GM19099 (cell line): ENCODE data around the gene LCP2.

ENCODE experiments used
- POLR2A ChIP-seq: IDR thresholded peaks from 3 replicates; pipeline ENCODE4 v1.6.1; 2011; ENCODE audit warnings: low read depth; ENCODE audit not compliant: insufficient read length; ENCODE audit errors: extremely low read depth

The LCP2 gene

DNA sequence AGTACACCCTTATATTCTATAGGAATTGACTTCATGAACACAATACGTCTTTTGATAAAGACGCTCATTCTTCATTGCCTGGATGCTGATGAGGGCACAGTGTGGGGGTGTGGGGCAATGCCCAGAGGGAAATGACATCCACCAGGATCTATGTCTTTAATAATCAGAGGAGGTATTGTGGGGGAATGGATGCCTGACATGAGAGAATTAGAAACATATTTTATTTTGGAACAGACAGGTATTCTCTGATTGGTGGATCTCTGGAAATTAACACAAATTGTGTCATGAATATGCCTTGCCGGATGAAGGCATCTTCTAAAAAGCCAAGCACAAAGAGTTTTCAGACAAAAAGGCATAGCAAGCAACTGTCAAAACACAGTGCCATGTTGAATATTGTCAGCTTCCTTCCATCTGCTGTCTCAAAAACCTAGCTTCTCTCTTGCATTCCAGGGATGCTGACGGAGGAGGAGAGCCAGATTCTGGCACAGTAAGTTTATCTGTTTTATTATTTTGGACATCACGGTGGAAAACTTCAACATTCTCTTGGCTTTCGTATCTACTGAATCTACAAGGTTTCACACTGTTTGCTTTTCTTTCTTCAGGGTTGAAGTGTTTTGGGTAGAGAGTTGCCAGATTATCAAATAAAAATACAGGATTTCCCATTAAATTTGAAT lies 68.7 kb downstream of the LCP2 start:
- TF ChIP-seq POLR2A: no peak

DNA sequence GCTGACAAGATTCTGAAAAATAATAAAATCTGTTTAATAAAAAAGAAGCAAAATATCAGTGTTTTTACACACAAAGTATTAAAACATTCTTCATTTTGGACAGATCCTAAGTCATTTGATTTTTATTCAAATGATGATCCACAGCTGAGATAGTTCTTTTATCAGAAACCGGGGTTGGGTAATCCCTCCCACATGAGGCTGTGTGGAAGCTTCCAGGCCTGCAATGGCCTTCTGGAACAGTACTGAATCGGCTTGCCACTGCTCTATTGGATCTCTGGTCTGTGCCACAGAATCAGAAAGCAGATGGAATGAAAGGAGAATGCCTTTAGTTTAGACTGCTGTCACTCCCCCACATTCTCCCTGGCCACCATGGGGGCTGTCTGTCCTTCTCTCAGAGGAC lies 70.9 kb downstream of the LCP2 start:
- TF ChIP-seq POLR2A: no peak

- no peak for TF ChIP-seq POLR2A
Measured at GRCh38 chr5:170226129-170226615, 71.4 kb downstream of the LCP2 start.

DNA sequence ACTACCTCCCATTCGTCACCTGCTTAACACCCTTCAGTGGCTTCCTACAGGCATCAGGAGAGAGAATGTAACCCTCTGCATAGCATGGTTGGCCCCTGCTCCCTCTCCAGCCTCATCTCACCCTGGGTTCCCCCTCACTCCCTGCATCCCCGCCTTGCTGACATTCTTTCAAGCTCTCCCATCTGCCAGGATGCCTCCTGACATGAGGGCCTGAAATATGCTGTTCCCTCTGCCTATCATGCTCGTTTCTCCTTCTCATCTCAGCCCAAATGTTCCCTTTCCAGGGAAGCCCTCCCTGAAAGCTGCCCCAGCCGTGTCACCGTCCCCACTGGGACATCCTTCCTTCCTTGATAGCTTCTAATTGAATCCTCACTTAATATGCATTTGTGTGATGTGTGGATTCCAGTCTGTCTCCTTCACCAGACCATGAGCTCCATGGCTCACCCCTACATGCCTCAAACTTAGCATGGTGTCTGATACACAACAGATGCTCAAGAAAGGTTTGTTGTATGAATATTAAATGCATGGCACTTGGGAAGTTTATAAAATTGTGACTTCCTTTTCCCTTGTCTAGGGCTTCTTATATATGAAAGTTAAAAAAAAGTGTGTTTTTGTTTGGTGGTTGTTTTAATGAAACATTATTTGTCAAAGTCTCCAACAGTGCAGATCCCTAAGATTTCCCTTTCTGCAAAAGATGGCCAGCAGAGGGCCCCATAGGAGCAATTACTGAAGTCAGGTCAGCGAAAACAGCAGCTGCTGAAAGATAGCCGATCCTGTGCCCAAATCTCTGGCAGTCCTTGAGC lies 72.0 kb downstream of the LCP2 start:
- TF ChIP-seq POLR2A: no peak

DNA sequence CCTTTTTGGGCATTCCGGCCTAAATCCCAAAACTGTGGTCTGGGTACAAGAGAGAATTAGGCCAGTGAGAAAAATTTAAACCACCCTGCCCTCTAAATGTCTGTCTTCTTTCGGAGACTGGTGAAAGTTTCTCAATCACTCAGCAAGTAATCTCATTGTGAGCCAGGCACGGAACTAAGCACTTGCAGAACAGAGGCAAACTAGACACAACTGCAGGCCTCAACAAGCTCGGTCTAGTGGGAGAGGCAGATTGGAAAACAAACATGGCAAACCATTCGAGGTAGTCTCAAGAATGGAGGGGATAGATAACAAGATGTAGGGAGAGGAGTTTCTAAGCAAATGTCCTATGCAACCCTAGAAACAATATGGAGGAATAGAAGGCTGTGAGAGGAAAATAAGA lies 73.7 kb downstream of the LCP2 start:
- no peak for TF ChIP-seq POLR2A

GRCh38 chr5:170223360-170223759 lies 74.2 kb downstream of the LCP2 start:
- TF ChIP-seq POLR2A: no peak

GRCh38 chr5:170221327-170221741 lies 76.2 kb downstream of the LCP2 start:
- no peak for TF ChIP-seq POLR2A

- no peak for TF ChIP-seq POLR2A
Measured at GRCh38 chr5:170220191-170220590, 77.4 kb downstream of the LCP2 start.

- no peak for TF ChIP-seq POLR2A
Measured at GRCh38 chr5:170219615-170220014, 78.0 kb downstream of the LCP2 start.

DNA sequence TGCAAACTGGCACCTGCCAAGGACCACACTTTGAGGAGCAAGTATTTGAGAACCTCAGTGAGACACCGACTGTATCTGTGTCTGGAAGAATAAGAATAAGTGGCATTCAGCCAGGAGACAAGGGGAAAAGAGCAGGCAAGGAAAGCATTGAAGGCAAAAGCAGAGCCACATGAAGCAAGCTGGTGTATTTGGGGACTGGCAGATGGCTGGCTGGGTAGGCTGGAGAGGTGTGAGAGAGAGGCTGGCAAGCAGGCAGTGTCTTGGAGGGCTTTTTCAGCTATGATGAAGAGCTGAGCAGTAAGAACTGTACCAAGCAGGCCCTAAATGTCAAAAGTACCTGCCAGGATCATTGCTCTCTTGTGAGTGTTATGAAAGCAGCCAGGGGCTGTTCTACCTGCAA lies 78.9 kb downstream of the LCP2 start:
- no peak for TF ChIP-seq POLR2A

DNA sequence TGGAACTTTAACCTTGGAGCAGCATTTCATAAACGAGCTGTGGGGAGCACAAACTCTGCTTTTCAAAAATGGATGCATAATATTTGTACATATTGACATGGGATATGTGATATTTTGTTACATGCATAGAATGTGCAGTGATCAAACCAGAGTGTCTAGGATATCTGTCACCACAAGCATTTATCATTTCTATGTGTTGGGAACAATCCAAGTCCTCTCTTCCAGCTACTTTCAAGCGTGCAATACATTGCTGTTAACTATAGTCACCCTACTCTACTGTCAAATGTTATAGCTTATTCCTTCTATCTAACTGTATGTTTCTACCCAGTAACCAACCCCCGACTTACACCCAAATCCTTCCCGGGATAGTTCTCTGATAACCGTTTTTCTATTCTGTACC lies 79.7 kb downstream of the LCP2 start:
- TF ChIP-seq POLR2A: no peak

DNA sequence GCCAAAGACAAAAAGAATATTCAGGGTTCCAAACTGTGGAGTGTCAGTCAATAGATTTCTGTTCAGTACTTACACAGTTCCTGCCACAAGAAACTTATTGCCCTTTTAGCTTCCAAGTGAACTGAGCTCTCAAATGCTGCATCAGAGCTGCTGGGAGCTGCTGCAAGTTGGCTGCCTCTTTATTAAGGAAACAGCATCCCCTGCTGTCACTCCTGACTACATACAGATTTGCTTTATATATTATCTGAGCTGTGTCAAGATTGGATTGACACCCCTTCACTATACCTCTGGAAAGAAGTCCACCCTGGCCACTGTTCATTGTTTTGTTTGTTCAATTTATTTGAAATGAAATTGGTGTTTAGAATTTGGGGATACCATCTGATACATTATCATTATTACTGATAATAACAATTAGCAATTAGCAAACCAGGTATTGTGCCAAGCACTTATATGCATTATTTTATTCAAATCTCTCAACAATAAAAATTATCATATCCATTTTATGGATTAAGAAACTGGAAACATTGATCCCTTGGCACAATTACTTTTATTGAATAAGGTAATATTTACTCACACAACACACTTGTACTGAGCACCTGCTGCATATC lies 81.2 kb downstream of the LCP2 start:
- no peak for TF ChIP-seq POLR2A

DNA sequence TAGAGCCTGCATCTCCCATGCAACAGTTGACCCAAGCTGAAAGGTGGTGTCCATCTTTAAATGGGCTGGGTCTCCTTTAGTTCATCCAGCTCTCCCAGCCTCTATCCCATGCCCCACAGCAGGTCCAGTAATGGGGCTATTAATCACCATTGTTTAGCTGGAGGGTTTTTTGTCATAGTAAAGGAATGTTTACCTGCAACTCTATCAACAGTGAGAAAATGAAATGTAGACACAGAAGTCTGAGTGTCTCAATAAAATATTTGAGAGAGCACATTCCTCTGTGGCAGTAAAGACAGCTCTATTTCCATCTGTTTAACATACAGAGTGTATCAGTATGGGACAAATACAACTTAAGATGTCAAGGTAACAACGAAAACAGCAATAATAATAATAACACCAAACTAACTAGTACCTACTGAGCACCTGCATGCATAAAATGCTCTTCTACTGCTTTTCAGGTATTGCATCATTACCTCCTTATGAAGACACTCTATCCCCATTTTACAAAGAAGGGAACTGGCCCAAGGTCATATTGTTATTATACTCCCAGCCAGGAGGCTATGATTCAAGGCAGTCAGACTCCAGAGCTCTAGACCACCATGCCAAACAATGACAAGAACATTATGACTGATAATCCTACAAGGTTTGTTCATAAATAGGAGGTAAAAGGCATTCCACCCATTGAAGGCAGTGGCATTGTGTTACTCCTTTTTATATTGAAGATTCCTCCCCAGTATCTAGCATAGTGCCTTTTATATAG lies 85.8 kb downstream of the LCP2 start:
- no peak for TF ChIP-seq POLR2A

DNA sequence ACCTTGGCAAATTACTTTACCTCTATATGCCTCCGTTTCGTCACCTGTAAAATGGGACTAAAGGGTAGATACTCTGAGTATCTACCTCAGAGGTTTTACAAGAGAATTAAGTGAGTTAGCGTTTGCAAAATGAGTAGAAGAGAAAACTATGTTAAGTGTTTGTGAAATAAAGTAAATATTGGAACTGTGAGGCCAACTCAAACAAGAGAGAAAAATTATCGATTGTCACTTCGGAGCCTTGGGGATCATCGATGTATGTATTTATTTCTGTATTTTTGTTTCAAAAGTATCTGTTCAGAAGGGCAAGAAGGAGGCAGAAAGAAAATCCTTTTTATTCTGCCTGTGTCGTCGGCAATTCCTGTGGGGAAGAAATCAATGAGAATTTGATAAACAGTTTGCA lies 90.6 kb downstream of the LCP2 start:
- TF ChIP-seq POLR2A: no peak

DNA sequence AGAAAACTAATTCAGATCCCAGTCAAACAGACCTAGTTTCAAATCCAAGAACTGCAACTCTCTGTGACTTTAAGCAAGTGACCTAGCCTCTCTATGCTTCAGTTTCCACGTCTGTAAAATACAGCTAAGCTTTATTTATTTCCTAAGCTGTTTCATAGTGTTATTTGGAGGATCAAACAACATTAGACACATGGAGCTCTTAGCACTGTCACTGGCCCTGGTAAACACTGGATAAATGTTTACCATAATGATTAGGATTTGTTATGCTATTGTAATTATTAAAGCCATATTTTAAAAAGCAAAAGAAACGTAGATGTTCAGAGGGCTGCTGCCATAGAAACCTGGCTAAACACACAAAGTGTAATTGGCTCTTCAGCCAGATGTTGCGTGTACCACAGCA lies 91.4 kb downstream of the LCP2 start:
- TF ChIP-seq POLR2A: no peak
